Ishikawa (cell line): Measurements from ENCODE around the gene PLCH1.

Experiments used
- RAD21 ChIP-seq: IDR thresholded peaks from 2 replicates; pipeline ENCODE4 v1.6.1; 2012; ENCODE audit warnings: low read depth
- YY1 ChIP-seq: IDR thresholded peaks from 2 replicates; pipeline ENCODE4 v1.6.1; 2012; ENCODE audit warnings: low read depth

- TF ChIP-seq RAD21: no peak
- TF ChIP-seq YY1: no peak
These were observed 340.4 kb downstream of the PLCH1 start for GRCh38 chr3:155404486-155404885.
